ENCODE results near the gene CELF5. TPM values are rescaled to one million over a fixed set of nuclear protein-coding genes. Genes with fewer than 3 reads are reported as not detected.

The CELF5 gene
- total RNA-seq, 1 experiment from 2014 or later: 7.7 TPM

- TF ChIP-seq ZMAT4 (CRISPR knock-in tag; IDR thresholded peaks at IDR 0.05) (no peak), ATF6 (CRISPR knock-in tag; IDR thresholded peaks at IDR 0.05) (no peak), MXD4 (CRISPR knock-in tag; IDR thresholded peaks at IDR 0.05; ENCODE audit: borderline replicate concordance) (no peak), PREB (CRISPR knock-in tag; IDR thresholded peaks at IDR 0.05; ENCODE audit: borderline replicate concordance) (no peak), TCF7 (CRISPR knock-in tag; IDR thresholded peaks at IDR 0.05; ENCODE audit: low read depth) (no peak), E2F1 (CRISPR knock-in tag; IDR thresholded peaks at IDR 0.05) (no peak), TEAD4 (CRISPR knock-in tag; IDR thresholded peaks at IDR 0.05) (0 out of 2 replicates have a peak, but pooled peaks have one; percentile 89), STAT6 (CRISPR knock-in tag; conservative IDR thresholded peaks at IDR 0.05; ENCODE audit: low read depth) (no peak), ZBTB21 (CRISPR knock-in tag; IDR thresholded peaks at IDR 0.05; ENCODE audit: borderline replicate concordance) (no peak), CREB1 (CRISPR knock-in tag; IDR thresholded peaks at IDR 0.05) (no peak), HMGXB4 (CRISPR knock-in tag; IDR thresholded peaks at IDR 0.05) (peak; percentile 17), RORB (CRISPR knock-in tag; IDR thresholded peaks at IDR 0.05) (no peak), ZBTB43 (CRISPR knock-in tag; IDR thresholded peaks at IDR 0.05) (no peak), SMAD3 (CRISPR knock-in tag; IDR thresholded peaks at IDR 0.05; ENCODE audit: borderline replicate concordance) (0 out of 2 replicates have a peak, but pooled peaks have one; percentile 20), ZNF671 (CRISPR knock-in tag; IDR thresholded peaks at IDR 0.05) (no peak), AR (CRISPR knock-in tag; IDR thresholded peaks at IDR 0.05) (no peak), USF2 (CRISPR knock-in tag; IDR thresholded peaks at IDR 0.05) (no peak; the same call in 1 of the 2 replicates), GRHL2 (CRISPR knock-in tag; IDR thresholded peaks at IDR 0.05; ENCODE audit: insufficient replicate concordance, severe bottlenecking) (no peak), NR3C1 (CRISPR knock-in tag; conservative IDR thresholded peaks at IDR 0.05; ENCODE audit: low read depth) (no peak), GABPB1 (CRISPR knock-in tag; IDR thresholded peaks at IDR 0.05) (no peak), CBFB (CRISPR knock-in tag; IDR thresholded peaks at IDR 0.05; ENCODE audit: low read depth) (no peak)
Measured at GRCh38 chr19:3275583-3276340, 51.3 kb downstream of the CELF5 start (continued).
